Upper lobe of left lung (tissue), 6 donors: ENCODE measurements around the gene SPDYE2B. TPM values are rescaled to one million over a fixed set of nuclear protein-coding genes. Genes with fewer than 3 reads are reported as not detected.
A peak's percentile ranks its signal among the peaks of the same experiment; 100 is the strongest.
"Not testable (repeated sequence)": the region's sequence is repeated elsewhere in the genome, so short reads cannot be mapped to it uniquely, and the experiment has no call there.

Source experiments
- ATAC-seq, 2 donors: fragments of 200-7000 bp; cut with Tn5 transposase; one replicate each; pipeline ENCODE4 v1.9.1; 2022; ENCODE audit warnings: mild to moderate bottlenecking in 2 of 2, moderate library complexity in 2 of 2; ENCODE audit not compliant: low FRiP score in 2 of 2
- DNase-seq, 2 donors: peaks; one replicate each; pipeline ENCODE4 v3.0.0-alpha.2; 2019 to 2020
- H3K27ac ChIP-seq, 4 donors: fragments of 200-600 bp; sonication (generic); one replicate each; pipeline ENCODE4 v1.5.1; 2016 to 2019
- H3K27me3 ChIP-seq, 4 donors: fragments of 200-600 bp; sonication (generic); one replicate each; pipeline ENCODE4 v1.5.1; 2017 to 2019
- H3K36me3 ChIP-seq, 4 donors: fragments of 200-600 bp; sonication (generic); one replicate each; pipeline ENCODE4 v1.5.1; 2016 to 2019
- H3K4me1 ChIP-seq, 4 donors: fragments of 200-600 bp; sonication (generic); one replicate each; pipeline ENCODE4 v1.5.1; 2018 to 2019
- H3K4me3 ChIP-seq, 4 donors: fragments of 200-600 bp; sonication (generic); one replicate each; pipeline ENCODE4 v1.5.1; 2017 to 2019; ENCODE audit warnings: mild to moderate bottlenecking in 2 of 4, moderate library complexity in 1 of 4
- H3K9me3 ChIP-seq, 4 donors: fragments of 200-600 bp; sonication (generic); one replicate each; pipeline ENCODE4 v1.5.1; 2018 to 2019
- WGBS, 2 donors: methylation state at CpG; one replicate each; pipeline ENCODE4 v1.1.5; 2017 to 2018; 5-methylcytosine and 5-hydroxymethylcytosine counted together
- total RNA-seq, 6 donors: library from RNA; depleted of rRNA in 4 of 6; stranded (reverse); fragments of >200 nt in 4 of 6; gene quantifications; one replicate each; pipeline versions ENCODE4 v1.1.0 to v1.2.1, GENCODE V29; 2016 to 2021
- donor health status: DM: no; HTN: no; CAD: no; lungs with moderate emphysema.
- donor health status: DM: no; HTN: yes; CAD: no; lungs with severe emphysema.

SPDYE2B gene, protein sequence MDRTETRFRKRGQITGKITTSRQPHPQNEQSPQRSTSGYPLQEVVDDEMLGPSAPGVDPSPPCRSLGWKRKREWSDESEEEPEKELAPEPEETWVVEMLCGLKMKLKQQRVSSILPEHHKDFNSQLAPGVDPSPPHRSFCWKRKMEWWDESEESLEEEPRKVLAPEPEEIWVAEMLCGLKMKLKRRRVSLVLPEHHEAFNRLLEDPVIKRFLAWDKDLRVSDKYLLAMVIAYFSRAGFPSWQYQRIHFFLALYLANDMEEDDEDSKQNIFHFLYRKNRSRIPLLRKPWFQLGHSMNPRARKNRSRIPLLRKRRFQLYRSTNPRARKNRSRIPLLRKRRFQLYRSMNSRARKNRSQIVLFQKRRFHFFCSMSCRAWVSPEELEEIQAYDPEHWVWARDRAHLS
- total RNA-seq: not detected

DNA sequence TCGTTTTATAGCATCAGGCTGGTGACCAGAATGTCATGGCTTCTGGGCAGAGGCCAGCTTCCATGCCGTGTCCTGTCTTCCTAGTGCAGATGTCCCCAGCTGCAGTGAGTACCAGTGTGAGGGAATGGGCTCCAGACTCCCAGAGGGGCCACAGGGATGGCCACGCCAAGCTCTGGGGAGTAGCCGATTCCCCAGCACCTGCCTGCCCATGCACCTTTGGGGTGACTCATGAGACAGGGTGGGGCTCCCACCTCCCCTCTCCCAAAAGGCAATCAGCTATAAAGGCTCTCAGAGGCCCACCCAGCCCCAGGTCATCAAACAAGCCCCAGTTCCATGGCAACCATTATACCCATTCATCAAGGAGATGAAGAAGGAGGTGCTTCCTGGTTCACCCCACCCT is at the start of gene SPDYE2B:
SPDYE2B (plus strand) TSS at position 396 of the 400 bp plus-strand sequence. CDS start 2,030 bp downstream, outside the sequence.
- WGBS, 2 donors: no CpG with 5 or more reads among the region's 4 CpGs
- H3K27ac ChIP-seq, H3K27me3 ChIP-seq, DNase-seq, H3K9me3 ChIP-seq, H3K36me3 ChIP-seq, H3K4me1 ChIP-seq, H3K4me3 ChIP-seq: not testable (repeated sequence)
- peak in 1 of 2 donors; percentile 38 for ATAC-seq

DNA sequence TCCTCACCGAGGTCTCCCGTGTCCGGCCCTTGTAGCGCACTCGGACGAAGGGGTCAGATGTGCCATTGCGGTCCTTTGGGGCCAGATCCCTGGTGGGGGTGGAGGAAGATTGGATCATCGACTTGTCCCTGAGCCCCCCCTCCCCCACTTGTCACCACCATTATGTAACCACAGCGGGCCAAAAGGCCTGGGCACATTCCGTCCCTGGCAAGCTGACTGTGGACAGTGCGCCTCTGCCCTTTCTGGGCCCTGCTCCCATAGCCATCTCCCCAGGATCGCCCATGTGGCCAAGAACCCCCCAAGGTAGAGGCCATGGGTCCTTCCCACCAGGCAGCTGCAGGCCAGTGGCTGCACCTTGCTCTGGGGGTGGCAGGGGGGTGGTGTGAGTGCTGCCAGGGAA is 47.8 kb upstream of the SPDYE2B start:
- peak in 1 of 2 donors; percentile 8 for ATAC-seq

DNA sequence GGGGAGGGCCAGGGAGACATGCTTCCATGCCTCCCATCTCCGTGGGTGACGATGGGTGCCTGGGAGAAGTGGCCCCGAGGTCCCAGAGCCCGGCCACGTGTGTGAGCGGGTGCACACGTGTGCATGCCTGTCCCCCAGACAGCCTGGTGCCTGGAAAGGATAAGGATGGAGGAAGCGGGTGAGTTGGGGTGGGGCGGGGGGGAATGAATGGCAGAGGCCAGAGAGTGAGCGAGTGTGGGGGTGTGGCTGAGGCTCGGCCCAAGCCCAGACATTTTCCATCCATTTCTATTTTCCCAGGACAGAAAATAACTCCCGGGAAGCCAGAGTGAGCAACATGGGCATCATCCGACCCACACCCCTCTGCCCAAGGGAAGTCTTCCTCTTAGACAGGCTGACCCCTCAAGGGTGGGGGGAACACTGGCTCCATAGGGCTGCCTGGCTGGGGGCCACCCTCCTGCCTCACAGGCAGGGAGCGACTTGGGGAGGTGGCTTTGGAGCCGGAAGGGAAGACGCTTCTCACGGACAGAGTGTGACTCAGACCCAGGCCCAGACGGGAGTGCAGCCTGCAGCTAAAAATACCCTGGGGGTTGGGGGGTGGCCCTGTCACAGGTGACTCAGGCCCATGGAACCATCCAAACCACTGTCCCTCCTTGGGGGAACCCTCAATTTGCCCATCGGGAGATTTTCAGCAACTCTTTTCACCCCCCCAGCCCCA is 45.5 kb upstream of the SPDYE2B start:
- H3K36me3 ChIP-seq, H3K4me1 ChIP-seq, H3K27me3 ChIP-seq, DNase-seq, H3K27ac ChIP-seq, H3K4me3 ChIP-seq, H3K9me3 ChIP-seq: not testable (repeated sequence)
- WGBS, 2 donors: 40% methylated on average over 1 of the region's 19 CpGs; no CpG with 5 or more reads in 1 of the 2 donors
- peak; percentile 32 to 69 for ATAC-seq

More for the DNA sequence above, 47.8 kb upstream of the SPDYE2B start:
- H3K9me3 ChIP-seq, H3K4me3 ChIP-seq, H3K36me3 ChIP-seq, H3K27ac ChIP-seq, H3K27me3 ChIP-seq, DNase-seq, H3K4me1 ChIP-seq: not testable (repeated sequence)
- no CpG with 5 or more reads among the region's 12 CpGs for WGBS, 2 donors

DNA sequence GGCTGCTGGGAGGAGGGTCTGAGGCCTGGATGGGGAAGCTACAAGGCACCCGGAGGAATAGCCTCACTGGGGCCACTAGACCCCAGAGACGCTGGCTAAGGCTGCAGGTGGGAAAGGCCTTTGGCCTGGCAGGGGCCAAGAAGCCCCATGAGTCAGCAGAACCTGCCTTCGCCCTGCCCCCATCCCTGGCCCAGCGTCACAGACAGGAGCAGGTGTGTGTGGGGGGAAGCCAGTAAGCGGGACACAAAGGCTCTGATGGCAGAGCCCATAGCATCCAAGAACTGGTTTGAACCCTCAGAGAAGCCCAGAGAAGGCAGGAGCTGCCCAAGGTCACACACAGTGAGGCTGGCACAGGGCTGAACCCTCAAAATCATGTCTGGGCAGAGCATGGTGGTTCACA is 43.3 kb upstream of the SPDYE2B start:
- not testable (repeated sequence) for H3K4me1 ChIP-seq, H3K27me3 ChIP-seq, H3K9me3 ChIP-seq, H3K36me3 ChIP-seq, DNase-seq, ATAC-seq, H3K27ac ChIP-seq, H3K4me3 ChIP-seq
- no CpG with 5 or more reads among the region's 5 CpGs for WGBS, 2 donors

DNA sequence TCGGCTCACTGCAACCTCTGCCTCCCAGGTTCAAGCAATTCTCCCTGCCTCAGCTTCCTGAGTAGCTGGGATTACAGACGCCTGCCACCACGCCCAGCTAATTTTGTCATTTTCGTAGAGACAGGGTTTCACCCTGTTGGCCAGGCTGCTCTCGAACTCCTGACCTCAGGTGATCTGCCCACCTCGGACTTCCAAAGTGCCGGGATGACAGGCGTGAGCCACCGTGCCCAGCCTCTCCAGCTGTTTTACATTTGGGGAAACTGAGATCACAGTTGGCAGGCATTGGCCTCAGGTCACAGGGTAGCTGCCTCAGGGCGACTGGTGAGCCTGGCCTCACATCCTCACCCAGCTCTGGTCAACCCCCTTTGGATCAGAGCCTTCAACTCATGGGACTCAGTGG is 40.4 kb upstream of the SPDYE2B start:
- H3K27me3 ChIP-seq: not testable (repeated sequence)

DNA sequence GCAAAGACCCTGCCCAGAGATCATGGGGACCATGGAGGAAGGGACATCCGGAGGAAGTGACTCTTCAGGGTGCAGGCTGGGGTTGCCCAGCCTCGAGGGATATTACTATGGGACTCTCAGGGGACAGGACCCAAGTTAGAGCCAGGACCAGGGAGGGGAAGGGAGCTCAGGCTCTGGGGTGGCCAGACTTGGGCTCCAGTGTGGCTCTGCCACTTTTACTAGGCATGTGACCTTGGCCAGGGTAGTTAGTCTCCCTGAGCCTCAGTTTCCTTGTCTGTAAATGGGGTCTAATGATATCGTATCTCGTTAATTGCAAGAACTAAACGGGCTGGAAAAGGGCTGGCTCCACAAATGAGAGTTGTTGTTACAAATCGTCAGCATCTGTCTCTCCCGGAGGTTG is 39.7 kb upstream of the SPDYE2B start:
- 0% methylated on average over 1 of the region's 7 CpGs; no CpG with 5 or more reads in 1 of the 2 donors for WGBS, 2 donors
- not testable (repeated sequence) for H3K9me3 ChIP-seq, H3K4me1 ChIP-seq, H3K27ac ChIP-seq, H3K36me3 ChIP-seq, H3K4me3 ChIP-seq, H3K27me3 ChIP-seq
- peak in 1 of 2 donors; percentile 17 for DNase-seq
- ATAC-seq: peak in 1 of 2 donors; percentile 0

More for the DNA sequence above, 40.4 kb upstream of the SPDYE2B start:
- not testable (repeated sequence) for H3K27ac ChIP-seq, H3K36me3 ChIP-seq, H3K4me1 ChIP-seq, H3K4me3 ChIP-seq, ATAC-seq, H3K9me3 ChIP-seq
- no CpG with 5 or more reads among the region's 10 CpGs for WGBS, 2 donors
- DNase-seq: peak in 1 of 2 donors; percentile 17

DNA sequence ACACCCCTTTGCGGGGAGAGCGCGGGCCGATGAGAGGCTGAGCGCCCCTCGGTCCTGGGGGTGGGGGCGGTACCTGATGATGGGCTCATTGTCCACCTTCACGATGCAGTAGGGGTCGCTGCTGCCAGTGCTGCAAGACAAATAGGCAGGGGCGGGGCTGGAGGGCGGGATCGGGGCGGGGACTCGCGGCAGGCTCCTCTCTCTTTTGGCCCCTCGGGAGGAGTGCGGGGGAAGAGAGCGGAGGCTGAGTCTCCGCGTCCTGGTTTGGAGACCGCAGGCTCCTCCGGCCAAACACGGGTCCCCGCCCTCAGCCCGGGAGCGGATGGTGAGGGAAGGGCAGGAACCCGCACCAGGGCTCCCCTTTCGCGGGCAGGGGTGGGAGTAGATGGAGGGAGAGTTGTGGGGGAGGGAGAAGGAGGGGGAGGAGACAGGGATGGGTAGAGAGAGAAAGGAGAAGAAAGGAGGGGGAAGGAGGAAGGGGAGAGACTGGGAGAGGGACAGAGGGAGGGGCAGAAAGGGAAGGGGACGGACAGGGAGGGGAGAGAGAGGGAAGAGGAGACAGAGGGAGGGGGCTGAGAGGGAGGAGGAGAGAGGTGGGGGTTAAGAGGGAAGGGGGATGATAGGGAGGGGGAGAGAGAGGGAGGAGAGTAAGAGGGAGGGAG is 39.0 kb upstream of the SPDYE2B start:
- H3K4me3 ChIP-seq, H3K27me3 ChIP-seq, H3K36me3 ChIP-seq, H3K9me3 ChIP-seq, H3K4me1 ChIP-seq, DNase-seq, H3K27ac ChIP-seq: not testable (repeated sequence)
- no CpG with 5 or more reads among the region's 30 CpGs for WGBS, 2 donors
- ATAC-seq: peak; percentile 27 to 82

DNA sequence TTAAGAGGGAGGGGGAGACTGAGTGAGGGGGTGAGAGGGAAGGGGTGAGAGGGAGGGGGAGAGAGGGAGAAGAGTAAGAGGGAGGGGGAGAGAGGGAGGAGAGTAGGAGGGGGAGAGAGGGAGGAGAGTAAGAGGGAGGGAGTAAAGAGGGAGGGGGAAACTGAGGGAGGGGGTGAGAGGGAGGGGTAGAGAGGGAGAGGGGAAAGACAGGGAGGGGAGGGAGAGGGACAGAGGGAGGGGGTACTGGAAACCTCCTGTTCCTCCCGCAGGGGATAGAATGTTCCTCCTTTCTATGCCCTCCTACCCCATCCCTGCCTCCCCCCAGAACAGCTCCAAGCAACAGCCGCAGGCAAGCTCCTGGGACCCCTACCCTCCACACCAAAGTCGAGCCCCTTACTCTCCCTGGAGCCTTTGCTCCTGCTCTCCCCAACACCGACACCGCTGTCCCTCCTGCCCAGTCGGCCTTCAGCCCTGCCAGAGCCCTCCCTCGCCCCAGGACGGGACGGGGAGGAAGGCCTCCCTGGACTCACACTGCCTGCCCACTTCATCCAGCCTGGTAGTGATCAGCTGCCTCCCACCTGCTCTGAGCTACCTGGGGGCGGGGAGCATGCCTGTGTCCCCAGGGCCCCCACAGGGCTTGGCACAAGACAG is 38.3 kb upstream of the SPDYE2B start:
- not testable (repeated sequence) for H3K36me3 ChIP-seq, H3K4me1 ChIP-seq, H3K9me3 ChIP-seq, ATAC-seq, H3K4me3 ChIP-seq, H3K27me3 ChIP-seq
- peak; percentile 19 to 61 for DNase-seq
- H3K27ac ChIP-seq: peak overlapping the region in 2 of 4 donors; percentile 76 to 79
- 10 to 18% methylated on average over 4 to 7 of the region's 10 CpGs for WGBS, 2 donors

DNA sequence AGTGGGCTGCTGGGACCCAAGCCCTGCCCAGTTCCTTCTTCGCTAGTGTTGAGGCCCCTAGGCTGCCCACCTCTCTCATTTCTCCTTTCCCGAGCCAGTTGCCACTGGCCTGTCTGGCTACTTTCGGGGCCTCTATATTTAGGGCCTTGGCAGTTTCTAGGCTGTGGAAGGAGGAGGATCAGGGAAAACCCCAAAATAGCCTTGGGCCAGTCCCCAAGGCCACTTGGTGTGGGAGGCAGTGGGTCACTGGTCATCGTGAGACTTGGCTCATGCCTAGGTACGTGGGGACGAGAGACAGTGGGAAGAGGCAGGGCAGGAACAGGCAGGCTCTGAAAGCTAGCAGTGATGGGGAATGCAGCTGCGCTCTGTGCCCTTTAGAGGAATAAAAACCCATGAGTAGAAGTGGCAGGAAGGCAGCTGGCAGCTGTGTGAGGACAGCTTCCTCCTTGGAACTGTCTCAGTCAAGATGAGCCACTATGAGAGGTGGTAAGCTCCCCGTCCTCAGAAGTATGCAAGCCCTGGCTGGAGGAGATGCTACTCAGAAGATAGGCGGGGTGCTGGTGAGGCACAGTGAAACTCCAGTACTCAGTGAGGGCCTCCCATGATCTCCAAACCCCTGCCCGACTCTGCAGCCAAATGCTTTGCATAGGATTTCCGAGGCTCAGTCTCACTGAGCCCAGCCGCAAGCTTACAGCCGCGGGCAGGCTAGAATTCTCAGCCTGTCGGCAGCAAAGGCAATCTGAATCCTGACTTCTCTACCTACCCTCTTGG is 36.4 kb upstream of the SPDYE2B start:
- not testable (repeated sequence) for H3K9me3 ChIP-seq, ATAC-seq, H3K4me3 ChIP-seq, H3K4me1 ChIP-seq, H3K36me3 ChIP-seq, H3K27me3 ChIP-seq
- peak overlapping the region in 1 of 4 donors; percentile 57 for H3K27ac ChIP-seq
- WGBS, 2 donors: 70% methylated on average over 2 of the region's 15 CpGs; no CpG with 5 or more reads in 1 of the 2 donors
- DNase-seq: peak in 1 of 2 donors; percentile 9

DNA sequence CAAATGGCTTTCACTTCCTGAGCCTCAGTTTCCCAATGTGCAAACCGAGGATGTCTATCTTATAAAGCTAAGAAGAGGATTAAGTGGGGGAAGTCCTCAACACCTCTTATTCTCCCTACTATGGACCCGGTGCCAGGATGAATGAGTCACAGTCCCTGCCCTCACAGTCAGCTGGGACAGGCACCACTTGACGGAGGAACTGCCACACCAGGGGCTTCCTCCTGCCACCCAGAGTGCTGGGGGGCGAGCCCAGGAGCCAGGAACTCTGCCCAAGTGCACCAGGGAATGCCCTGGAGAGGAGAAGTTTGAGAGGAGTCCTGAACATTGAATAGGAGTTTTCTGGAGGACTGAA is 35.8 kb upstream of the SPDYE2B start:
- not testable (repeated sequence) for H3K4me3 ChIP-seq, DNase-seq, H3K9me3 ChIP-seq, H3K36me3 ChIP-seq, H3K4me1 ChIP-seq, H3K27me3 ChIP-seq, H3K27ac ChIP-seq
- peak; percentile 15 to 23 for ATAC-seq
- no CpG with 5 or more reads among the region's 4 CpGs for WGBS, 2 donors

DNA sequence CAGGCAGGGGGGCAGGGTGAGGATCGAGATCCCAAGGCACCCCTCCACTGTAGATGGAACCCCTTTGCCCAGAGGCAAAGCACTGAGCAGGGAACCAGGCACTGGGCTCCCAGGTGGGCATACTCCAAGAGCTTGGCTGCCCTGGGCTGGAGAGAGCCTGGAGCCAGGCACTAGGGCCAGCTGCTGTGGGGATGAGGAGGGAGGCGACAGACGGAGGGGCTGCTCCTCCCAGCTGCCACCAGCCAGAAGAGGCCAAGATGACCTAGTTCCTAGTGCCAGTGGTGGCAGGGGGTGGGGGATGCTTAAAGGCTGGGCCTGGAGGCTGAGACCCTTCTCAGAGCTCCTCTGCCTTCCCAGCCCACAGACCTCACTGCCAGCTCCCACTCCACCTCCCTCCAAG is 35.2 kb upstream of the SPDYE2B start:
- ATAC-seq: peak in 1 of 2 donors; percentile 0

DNA sequence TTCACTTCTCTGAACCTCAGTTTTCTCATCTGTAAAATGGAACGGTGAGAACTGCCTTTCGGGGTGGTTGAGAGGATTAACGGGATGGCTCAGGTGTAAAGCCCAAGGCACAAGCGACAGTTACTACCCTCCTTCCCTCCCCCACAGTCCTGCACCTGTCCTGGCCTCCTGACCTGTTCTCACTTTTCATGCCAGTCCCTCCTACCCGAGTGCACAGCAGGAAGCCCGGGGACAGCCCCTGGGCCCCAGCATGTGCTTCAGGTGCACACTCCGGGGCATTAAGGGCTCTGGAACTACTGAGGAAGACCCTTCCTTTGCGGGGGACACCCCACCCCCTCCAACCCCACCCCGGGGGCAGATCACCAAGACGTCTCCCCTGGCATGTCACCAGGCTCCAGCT is 34.2 kb upstream of the SPDYE2B start:
- not testable (repeated sequence) for H3K9me3 ChIP-seq, H3K27ac ChIP-seq, H3K4me3 ChIP-seq, ATAC-seq, H3K36me3 ChIP-seq, H3K27me3 ChIP-seq, DNase-seq, H3K4me1 ChIP-seq
- WGBS, 2 donors: no CpG with 5 or more reads among the region's 10 CpGs

More for the DNA sequence above, 35.2 kb upstream of the SPDYE2B start:
- H3K4me3 ChIP-seq, H3K27me3 ChIP-seq, H3K36me3 ChIP-seq, H3K27ac ChIP-seq, H3K4me1 ChIP-seq, H3K9me3 ChIP-seq, DNase-seq: not testable (repeated sequence)
- no CpG with 5 or more reads among the region's 3 CpGs for WGBS, 2 donors
